Kidney (tissue), 14 donors: ENCODE data around the gene PAXX. TPM values are rescaled to one million over a fixed set of nuclear protein-coding genes. Genes with fewer than 3 reads are reported as not detected.

Experiments used
- DNase-seq, 5 donors: peaks; one replicate each; pipeline ENCODE4 v3.0.0-alpha.2; 2013 to 2020
- FAIRE-seq: peaks from 2 replicates; lab custom pipeline; 2012; peaks lifted over from hg19 to GRCh38; lab: Jason Lieb, UNC
- H3K27ac ChIP-seq, 2 donors: one replicate each; pipeline ENCODE4 v1.7.0; 2013; ENCODE audit warnings: low read depth in 2 of 2, low read length in 2 of 2, inconsistent platforms in 1 of 2
- H3K27me3 ChIP-seq: one replicate; pipeline ENCODE4 v1.7.1; 2013; ENCODE audit warnings: low read length, inconsistent platforms; ENCODE audit not compliant: control insufficient read depth, insufficient read depth
- H3K36me3 ChIP-seq, 3 donors: one replicate each; pipeline versions ENCODE4 v1.7.0 to v1.7.1; 2013; ENCODE audit warnings: low read length in 3 of 3, control low read depth in 1 of 3, inconsistent platforms in 1 of 3; ENCODE audit not compliant: insufficient read depth in 3 of 3, control insufficient read depth in 2 of 3
- H3K4me1 ChIP-seq, 3 donors: one replicate each; pipeline versions ENCODE4 v1.7.0 to v1.7.1; 2013; ENCODE audit warnings: low read length in 3 of 3, inconsistent platforms in 1 of 3, low read depth in 1 of 3; ENCODE audit not compliant: control insufficient read depth in 2 of 3, insufficient read depth in 2 of 3
- H3K4me3 ChIP-seq, 3 donors: one replicate each; pipeline versions ENCODE4 v1.7.0 to v1.8.1; 2013; ENCODE audit warnings: low read length in 3 of 3, control low read depth in 1 of 3, inconsistent platforms in 1 of 3
- H3K9ac ChIP-seq, 3 donors: one replicate each; pipeline versions ENCODE4 v1.7.0 to v1.7.1; 2013; ENCODE audit warnings: low read length in 3 of 3, control low read depth in 1 of 3, inconsistent platforms in 1 of 3
- H3K9me3 ChIP-seq, 3 donors: one replicate each; pipeline versions ENCODE4 v1.7.0 to v1.7.1; 2013; ENCODE audit warnings: low read length in 3 of 3, control low read depth in 1 of 3, inconsistent platforms in 1 of 3; ENCODE audit not compliant: control insufficient read depth in 2 of 3, insufficient read depth in 1 of 3
- CTCF ChIP-seq: IDR thresholded peaks from 3 replicates; pipeline ENCODE4 v1.5.1; 2012; ENCODE audit warnings: mild to moderate bottlenecking, moderate library complexity, borderline replicate concordance; ENCODE audit not compliant: insufficient read depth; ENCODE audit errors: extremely low read depth
- intact Hi-C: fragments of 100-400 bp; cut with DNase I; formaldehyde crosslinking; loops from one replicate; pipeline ENCODE4 v1.11.1; 2022
- polyA plus RNA-seq: library from polyadenylated mRNA; stranded (reverse); fragments of 350-450 nt; fragmentation: Illumina TruSeq; extraction: RNeasy Lipid Tissue Mini Kit (QIAGEN cat#74804); gene quantifications from one replicate; pipeline ENCODE4 v1.2.3, GENCODE V29; 2014; ENCODE audit warnings: low read depth, low replicate concordance; ENCODE audit not compliant: insufficient read depth
- total RNA-seq: library from RNA; stranded (reverse); fragmentation: NEBNext Ultra II Directional; extraction: Animal tissue kit (Norgen Biotek cat#: 25700); gene quantifications from one replicate; pipeline ENCODE4 v1.2.1, GENCODE V29; 2021
- donor health status: control.
- donor health status: control.
- donor health status: control.
- donor health status: control.
- donor health status: control.
- donor health status: DM: yes; HTN: yes; CAD: no.
- donor health status: Normal renal cell carcinoma (clear cell type).

PAXX gene
- total and polyA plus RNA-seq, 2 donors from 2014 or later = 54.2 to 80.9 TPM

DNA sequence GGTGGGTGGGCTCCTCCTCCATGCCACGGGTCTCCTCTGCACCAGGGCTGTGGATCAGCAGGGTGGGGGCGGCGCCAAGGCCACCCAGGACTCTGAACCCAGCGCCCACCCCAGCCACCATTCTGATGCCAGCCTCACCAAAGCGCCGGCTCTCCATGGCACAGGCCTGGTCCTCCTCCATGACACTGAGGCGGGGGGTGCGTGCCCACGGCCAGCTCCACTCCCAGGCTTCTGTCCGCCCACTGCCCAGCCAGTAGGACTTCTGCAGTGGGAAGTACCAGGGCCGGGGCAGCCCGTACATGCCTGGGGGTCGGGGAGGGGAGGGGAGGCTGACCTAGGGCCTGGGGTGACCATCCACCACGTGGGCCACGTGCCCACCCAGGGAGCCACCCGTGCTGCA is 24.2 kb downstream of the PAXX start:
- no peak for TF ChIP-seq CTCF
- no peaks in the 10 kb centered on the region for H3K4me1 ChIP-seq
- no peak overlapping the region for H3K4me3 ChIP-seq
- peaks cover 0 to 8% (median 0%) of the 10 kb centered on the region in 3 donors for H3K36me3 ChIP-seq
- FAIRE-seq = no peak
- no peak overlapping the region for H3K9ac ChIP-seq
- intact Hi-C loops = no loop called here
- H3K27me3 ChIP-seq = no peaks in the 10 kb centered on the region
- H3K27ac ChIP-seq = no peak overlapping the region
- no peaks in the 10 kb centered on the region for H3K9me3 ChIP-seq
- DNase-seq = no peak

DNA sequence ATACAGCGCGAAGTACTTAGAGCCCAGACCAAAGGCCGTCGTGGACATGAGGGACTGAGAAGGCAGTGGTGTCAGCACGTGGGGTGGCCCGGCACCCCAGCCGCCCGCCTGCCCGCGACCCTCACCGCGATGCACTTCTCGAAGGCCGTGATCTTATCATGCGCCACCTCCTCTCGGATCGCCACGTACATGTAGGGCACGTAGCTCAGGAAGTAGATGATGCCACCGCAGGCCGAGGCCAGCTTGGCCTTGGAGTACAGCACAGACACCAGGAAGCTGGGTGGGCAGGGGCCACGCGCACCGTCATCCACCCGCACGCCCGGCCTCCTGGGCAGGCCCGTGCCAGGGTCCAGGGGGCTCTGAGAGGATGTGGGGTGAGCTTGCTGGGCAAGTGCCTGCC is 24.8 kb downstream of the PAXX start:
- H3K27me3 ChIP-seq = no peaks in the 10 kb centered on the region
- H3K9ac ChIP-seq = no peak overlapping the region
- FAIRE-seq (no peak), DNase-seq (no peak)
- H3K27ac ChIP-seq = no peak overlapping the region
- H3K4me3 ChIP-seq = no peak overlapping the region
- H3K4me1 ChIP-seq = no peaks in the 10 kb centered on the region
- intact Hi-C loops = no loop called here
- H3K9me3 ChIP-seq = no peaks in the 10 kb centered on the region
- no peak for TF ChIP-seq CTCF
- peaks cover 0 to 8% (median 0%) of the 10 kb centered on the region in 3 donors for H3K36me3 ChIP-seq

GRCh38 chr9:137017791-137018497 is 25.7 kb downstream of the PAXX start:
- Histone ChIP-seq H3K4me1 (no peaks in the 10 kb centered on the region), H3K9ac (no peak overlapping the region), H3K4me3 (no peak overlapping the region), H3K9me3 (no peaks in the 10 kb centered on the region), H3K36me3 (peaks cover 0 to 8% (median 0%) of the 10 kb centered on the region in 3 donors), H3K27ac (no peak overlapping the region), H3K27me3 (no peaks in the 10 kb centered on the region)
- TF ChIP-seq CTCF = no peak
- DNase-seq (no peak), FAIRE-seq (no peak)
- intact Hi-C loops = no loop called here
